ENCODE results near the gene TBC1D3I. TPM values are rescaled to one million over a fixed set of nuclear protein-coding genes. Genes with fewer than 3 reads are reported as not detected.
"Not testable (repeated sequence)": the region's sequence is repeated elsewhere in the genome, so short reads cannot be mapped to it uniquely, and the experiment has no call there.

The TBC1D3I gene
- total RNA-seq, 2 donors from 2014 or later, result not detected

- intact Hi-C loops (cut with DNase I), result no loop called here
- no peaks in the 10 kb centered on the region for H3K9me3 ChIP-seq
- H3K4me3 ChIP-seq, result no peak overlapping the region
- no peaks in the 10 kb centered on the region for H3K27me3 ChIP-seq
- no peak for TF ChIP-seq CTCF (IDR thresholded peaks at IDR 0.05)
- no peak for TF ChIP-seq POLR2A (IDR thresholded peaks at IDR 0.05)
- no peaks in the 10 kb centered on the region for H3K36me3 ChIP-seq (replicated peaks in 1 of 2; ENCODE audit: insufficient read depth in 1 of 2, low read depth in 2 of 2)
- peaks cover 11% of the 10 kb centered on the region for H3K4me1 ChIP-seq
- ATAC-seq (no peak), DNase-seq (no peak)
- H3K27ac ChIP-seq, result no peak overlapping the region
These were observed 54.8 kb downstream of the TBC1D3I start for GRCh38 chr17:36209575-36209974.

- H3K27ac ChIP-seq; intact Hi-C loops (cut with DNase I); H3K9me3 ChIP-seq; H3K4me3 ChIP-seq; H3K27me3 ChIP-seq; DNase-seq; ATAC-seq; H3K36me3 ChIP-seq (replicated peaks in 1 of 2; ENCODE audit: insufficient read depth in 1 of 2, low read depth in 2 of 2): not testable (repeated sequence)
- WGBS, 2 donors, result 69 to 78% methylated on average over 6 of the region's 6 CpGs
- H3K4me1 ChIP-seq, result peaks cover 15% of the 10 kb centered on the region
These were observed 57.0 kb downstream of the TBC1D3I start for GRCh38 chr17:36207383-36207782.

- peaks cover 15% of the 10 kb centered on the region for H3K4me1 ChIP-seq
- 18 to 65% methylated on average over 1 of the region's 1 CpG for WGBS, 2 donors
- DNase-seq; ATAC-seq; H3K4me3 ChIP-seq; H3K27me3 ChIP-seq; H3K9me3 ChIP-seq; H3K27ac ChIP-seq; intact Hi-C loops (cut with DNase I); H3K36me3 ChIP-seq (replicated peaks in 1 of 2; ENCODE audit: insufficient read depth in 1 of 2, low read depth in 2 of 2): not testable (repeated sequence)
These were observed 57.9 kb downstream of the TBC1D3I start for GRCh38 chr17:36206486-36206821.

GRCh38 chr17:36205637-36206485, 58.5 kb downstream of the TBC1D3I start:
- Histone ChIP-seq H3K36me3 (replicated peaks in 1 of 2; ENCODE audit: insufficient read depth in 1 of 2, low read depth in 2 of 2) (no peaks in the 10 kb centered on the region), H3K9me3 (no peaks in the 10 kb centered on the region), H3K27ac (no peak overlapping the region), H3K27me3 (no peaks in the 10 kb centered on the region), H3K4me3 (no peak overlapping the region), H3K4me1 (peaks cover 15% of the 10 kb centered on the region)
- intact Hi-C loops (cut with DNase I), result no loop called here
- TF ChIP-seq CTCF (IDR thresholded peaks at IDR 0.05), result no peak
- TF ChIP-seq POLR2A (IDR thresholded peaks at IDR 0.05), result no peak
- ATAC-seq (no peak), DNase-seq (no peak)
- 59 to 60% methylated on average over 4 of the region's 4 CpGs for WGBS, 2 donors

GRCh38 chr17:36204724-36205500, 59.5 kb downstream of the TBC1D3I start:
- 45 to 52% methylated on average over 7 of the region's 7 CpGs for WGBS, 2 donors
- no peaks in the 10 kb centered on the region for H3K36me3 ChIP-seq (replicated peaks in 1 of 2; ENCODE audit: insufficient read depth in 1 of 2, low read depth in 2 of 2)
- no peak overlapping the region for H3K27ac ChIP-seq
- ATAC-seq (no peak), DNase-seq (no peak)
- H3K27me3 ChIP-seq, result no peaks in the 10 kb centered on the region
- no peak overlapping the region for H3K4me3 ChIP-seq
- no peaks in the 10 kb centered on the region for H3K9me3 ChIP-seq
- TF ChIP-seq CTCF (IDR thresholded peaks at IDR 0.05) (no peak), POLR2A (IDR thresholded peaks at IDR 0.05) (no peak)
- peaks cover 15% of the 10 kb centered on the region for H3K4me1 ChIP-seq
- intact Hi-C loops (cut with DNase I), result no loop called here

Small RNAs within 50 kb of the gene (small RNA-seq; reads per million reads assigned to genes)
- not detected for gene AC243829.3
- not detected for gene AC243829.6
- gene RF00019, result not detected

Other genes starting within 250 kb of the TBC1D3I start
- gene CCL23, start 246.6 kb downstream of the TBC1D3I start, total RNA-seq, result 1 to 10 TPM in 1 of 2 donors, not detected in 1; 2.6 TPM
- not detected for gene CCL18, start 200.3 kb downstream of the TBC1D3I start, total RNA-seq
- not detected for gene CCL3, start 174.4 kb downstream of the TBC1D3I start, total RNA-seq
- not detected for gene CCL4, start 160.7 kb downstream of the TBC1D3I start, total RNA-seq
- not detected for gene TBC1D3B, start 87.9 kb downstream of the TBC1D3I start, total RNA-seq
- 1 to 10 TPM in 1 of 2 donors, not detected in 1; 2.1 TPM for gene CCL3L1, start 67.8 kb downstream of the TBC1D3I start, total RNA-seq
- not detected for gene CCL4L2, start 53.5 kb downstream of the TBC1D3I start, total RNA-seq
- gene TBC1D3G, start 59.3 kb upstream of the TBC1D3I start, total RNA-seq, result not detected
- not detected for gene TBC1D3H, start 123.9 kb upstream of the TBC1D3I start, total RNA-seq
- gene ZNHIT3, start 222.1 kb upstream of the TBC1D3I start, total RNA-seq, result 10 to 100 TPM; 21.1 to 32.4 TPM

All from body of pancreas (tissue), 4 donors.